HepG2 (cell line): ENCODE results near the gene MED9. TPM values are rescaled to one million over a fixed set of nuclear protein-coding genes. Genes with fewer than 3 reads are reported as not detected.
A peak's percentile ranks its signal among the peaks of the same experiment; 100 is the strongest.

Experiments used
- ATAC-seq: fragments of 200-7000 bp; cut with Tn5 transposase; 3 replicates; pipeline ENCODE4 v1.9.1; 2020; ENCODE audit warnings: mild to moderate bottlenecking, moderate library complexity
- BruUV-seq: library from RNA; stranded (reverse); fragments of 400-500 nt; replicated peaks from 2 replicates; lab custom pipeline; 2021; lab: Mats Ljungman, UMichigan
- CTCF ChIA-PET: fragments of 300-600 bp; formaldehyde crosslinking; extraction: SDS; loops from one replicate; lab custom pipeline; 2021; ENCODE audit warnings: low total read pairs, inconsistent platforms, low intra/inter-chr PET ratio; lab: Yijun Ruan, JAX
- POLR2A ChIA-PET: fragments of 350-600 bp; sonication (Branson Sonifier 250); formaldehyde crosslinking; loops from one replicate; lab custom pipeline; 2020; ENCODE audit warnings: antibody characterized with exemption, inconsistent platforms; lab: Yijun Ruan, JAX
- DNase-seq: peaks from one replicate; pipeline ENCODE4 v3.0.0-alpha.2; 2015; ENCODE audit warnings: low spot score
- FAIRE-seq: peaks from 3 replicates; lab custom pipeline; 2011; peaks lifted over from hg19 to GRCh38; lab: Jason Lieb, UNC
- H2AFZ ChIP-seq: one replicate; pipeline ENCODE4 v1.6.1; 2011; ENCODE audit warnings: low read length, inconsistent platforms
- H3K27ac ChIP-seq: fragments of 300-600 bp; 3 replicates; pipeline ENCODE4 v1.8.0; 2011; ENCODE audit warnings: mixed run types, mild to moderate bottlenecking, mixed read lengths, low read length, inconsistent platforms; ENCODE audit not compliant: insufficient read depth; ENCODE audit errors: extremely low read length
- H3K27me3 ChIP-seq, 2 experiments: fragments of 200-600 bp in 1 of 2; 2 replicates in 1 of 2; 3 replicates in 1 of 2; pipeline versions ENCODE4 v1.6.0 to v1.8.0; 2011; ENCODE audit warnings: low read length in 2 of 2, mild to moderate bottlenecking in 2 of 2, moderate library complexity in 2 of 2, inconsistent platforms in 1 of 2; ENCODE audit not compliant: insufficient read depth in 2 of 2, control insufficient read depth in 1 of 2
- H3K36me3 ChIP-seq, 2 experiments: fragments of 200-600 bp in 1 of 2; replicated peaks in 1 of 2; 2 replicates in 1 of 2; 3 replicates in 1 of 2; pipeline versions ENCODE4 v1.5.1 to v1.8.0; 2011; ENCODE audit warnings: low read length in 2 of 2, inconsistent platforms in 1 of 2; ENCODE audit not compliant: insufficient read depth in 2 of 2, control insufficient read depth in 1 of 2
- H3K4me1 ChIP-seq: 2 replicates; pipeline ENCODE4 v1.5.1; 2012; ENCODE audit warnings: low read length, inconsistent platforms; ENCODE audit not compliant: insufficient read depth
- H3K4me2 ChIP-seq: 2 replicates; pipeline ENCODE4 v1.6.0; 2011; ENCODE audit warnings: low read depth, low read length, inconsistent platforms
- H3K4me3 ChIP-seq, 3 experiments: fragments of 200-600 bp in 1 of 3; sonication (generic), shearing (Covaris generic) in 1 of 3; replicated peaks in 1 of 3; 2 replicates each; pipeline ENCODE4 v1.5.1; 2011 to 2016; ENCODE audit warnings: low read length in 3 of 3, inconsistent platforms in 2 of 3, low read depth in 2 of 3, mild to moderate bottlenecking in 2 of 3, control low read depth in 1 of 3, mixed read lengths in 1 of 3; ENCODE audit not compliant: insufficient read depth in 1 of 3
- H3K79me2 ChIP-seq: one replicate; pipeline ENCODE4 v1.6.1; 2011; ENCODE audit warnings: low read length, inconsistent platforms; ENCODE audit not compliant: insufficient read depth
- H3K9ac ChIP-seq: 2 replicates; pipeline ENCODE4 v1.6.0; 2011; ENCODE audit warnings: mild to moderate bottlenecking, low read depth, low read length, inconsistent platforms; ENCODE audit not compliant: insufficient read depth
- H3K9me3 ChIP-seq: 2 replicates; pipeline ENCODE4 v1.5.1; 2012; ENCODE audit warnings: mild to moderate bottlenecking, low read length
- H4K20me1 ChIP-seq: 2 replicates; pipeline ENCODE4 v1.6.0; 2011; ENCODE audit warnings: inconsistent platforms, mild to moderate bottlenecking, low read length, moderate library complexity; ENCODE audit not compliant: insufficient read depth
- AKAP8 ChIP-seq: sonication (generic); formaldehyde crosslinking; IDR thresholded peaks from 2 replicates; pipeline ENCODE4 v1.5.1; 2020; ENCODE audit warnings: mild to moderate bottlenecking, missing genetic modification reagents
- MLXIP ChIP-seq: sonication (generic); formaldehyde crosslinking; IDR thresholded peaks from 2 replicates; pipeline ENCODE4 v1.9.0; 2021; ENCODE audit warnings: missing genetic modification reagents, borderline replicate concordance
- POLR2G ChIP-seq: fragments of 200-400 bp; formaldehyde crosslinking; IDR thresholded peaks from 2 replicates; pipeline ENCODE4 v1.6.1; 2018; ENCODE audit warnings: mild to moderate bottlenecking, low read depth, low read length, moderate library complexity
- SNAI1 ChIP-seq: sonication (generic); formaldehyde crosslinking; IDR thresholded peaks from 2 replicates; pipeline ENCODE4 v1.5.0; 2020; ENCODE audit warnings: mild to moderate bottlenecking, missing genetic modification reagents, borderline replicate concordance
- U2AF1 ChIP-seq: fragments of 200-400 bp; formaldehyde crosslinking; optimal IDR thresholded peaks from 2 replicates; pipeline ENCODE3; 2017; ENCODE audit warnings: mild to moderate bottlenecking, low read depth, low read length
- ZNF20 ChIP-seq: sonication (generic); formaldehyde crosslinking; IDR thresholded peaks from 2 replicates; pipeline ENCODE4 v1.4.0; 2020; ENCODE audit warnings: mild to moderate bottlenecking, moderate library complexity, missing genetic modification reagents
- ZNF446 ChIP-seq: sonication (generic); formaldehyde crosslinking; IDR thresholded peaks from 2 replicates; pipeline ENCODE4 v1.5.0; 2020; ENCODE audit warnings: mild to moderate bottlenecking, missing genetic modification reagents
- ZNF530 ChIP-seq: sonication (generic); formaldehyde crosslinking; IDR thresholded peaks from 2 replicates; pipeline ENCODE4 v1.5.0; 2020; ENCODE audit warnings: low read depth, mild to moderate bottlenecking, missing genetic modification reagents
- ZNF549 ChIP-seq: sonication (generic); formaldehyde crosslinking; IDR thresholded peaks from 2 replicates; pipeline ENCODE4 v1.5.0; 2020; ENCODE audit warnings: missing genetic modification reagents
- ZNF672 ChIP-seq: sonication (generic); formaldehyde crosslinking; IDR thresholded peaks from 2 replicates; pipeline ENCODE4 v1.8.1; 2022; ENCODE audit warnings: missing genetic modification reagents
- WGBS: methylation state at CpG from one replicate; pipeline ENCODE4 v1.1.6; 2017; ENCODE audit warnings: low lambda C conversion rate; 5-methylcytosine and 5-hydroxymethylcytosine counted together
- in situ Hi-C: cut with HindIII; loops from 2 replicates; pipeline ENCODE4 v1.10.0; 2017; ENCODE audit warnings: low pct_unique_long_range_greater_than_20kb; ENCODE audit not compliant: extremely low pct_ligation_motif_present
- intact Hi-C: fragments of 100-400 bp; cut with micrococcal nuclease; formaldehyde crosslinking; loops from one replicate; pipeline ENCODE4 v1.10.0; 2022; ENCODE audit not compliant: unreplicated experiment
- polyA plus RNA-seq, 8 experiments: library from polyadenylated mRNA; depleted of rRNA in 3 of 8; stranded (reverse) in 7 of 8; unstranded in 1 of 8; fragments of >200 nt; fragmentation: Illumina TruSeq in 4 of 8; extraction: Trizol in 4 of 8; gene quantifications; 2 replicates each; pipeline versions ENCODE4 v1.2.1 to v1.2.3, GENCODE V29; 2011 to 2016; ENCODE audit warnings: low read depth in 4 of 8, missing spikeins in 1 of 8, mixed read lengths in 1 of 8; ENCODE audit not compliant: insufficient read depth in 1 of 8
- total RNA-seq, 5 experiments: library from RNA; depleted of rRNA; stranded (reverse); fragments of >200 nt; fragmentation: Illumina TruSeq; extraction: Trizol; gene quantifications; 2 replicates each; pipeline ENCODE4 v1.2.3, GENCODE V29; 2016; ENCODE audit warnings: low read depth in 1 of 5

The MED9 gene
- total and polyA plus RNA-seq, 2 of the 13 experiments (the other 11 are each of a cell fraction or from before 2014, with no cell fraction given): 11.9 to 15.1 TPM

GRCh38 chr17:17493249-17493985, 16.6 kb downstream of the MED9 start (continued):
- TF ChIP-seq ZNF672 (CRISPR knock-in tag) (no peak), SNAI1 (CRISPR knock-in tag) (no peak), ZNF446 (CRISPR knock-in tag) (no peak), MLXIP (CRISPR knock-in tag) (no peak), U2AF1 (no peak), ZNF530 (CRISPR knock-in tag) (no peak), ZNF20 (CRISPR knock-in tag) (no peak)

GRCh38 chr17:17493986-17494466, 17.2 kb downstream of the MED9 start:
- whole genome bisulfite sequencing: 93% methylated on average over 5 of the region's 5 CpGs
- POLR2A ChIA-PET: no interaction called here
- Histone ChIP-seq H3K4me1 (peaks cover 35% of the 10 kb centered on the region), H2AFZ (no peak overlapping the region), H3K36me3 (peaks cover 7 to 15% of the 10 kb centered on the region in 2 experiments; a peak in 4 of 5 replicates), H3K27me3 (peaks cover 4 to 20% of the 10 kb centered on the region in 2 experiments; a peak in 4 of 5 replicates), H3K79me2 (no peaks in the 10 kb centered on the region), H3K9ac (no peak overlapping the region), H3K4me3 (no peak overlapping the region), H3K9me3 (no peaks in the 10 kb centered on the region), H3K27ac (no peak overlapping the region), H3K4me2 (no peak overlapping the region), H4K20me1 (no peaks in the 10 kb centered on the region)
- intact Hi-C loops (no loop called here), in situ Hi-C loops (no loop called here)
- no TSS peak for BruUV-seq
- no peak for ATAC-seq
- CTCF ChIA-PET: no interaction called here
- no peak for DNase-seq
- FAIRE-seq: no peak
- TF ChIP-seq POLR2G (0 out of 2 replicates have a peak, but pooled peaks have one; percentile 12), AKAP8 (no peak), ZNF549 (no peak)
